Measurements from ENCODE around the gene PEPD. TPM values are rescaled to one million over a fixed set of nuclear protein-coding genes. Genes with fewer than 3 reads are reported as not detected.

The PEPD gene
- total RNA-seq, 2 donors from 2014 or later = 74.0 to 89.9 TPM

DNA sequence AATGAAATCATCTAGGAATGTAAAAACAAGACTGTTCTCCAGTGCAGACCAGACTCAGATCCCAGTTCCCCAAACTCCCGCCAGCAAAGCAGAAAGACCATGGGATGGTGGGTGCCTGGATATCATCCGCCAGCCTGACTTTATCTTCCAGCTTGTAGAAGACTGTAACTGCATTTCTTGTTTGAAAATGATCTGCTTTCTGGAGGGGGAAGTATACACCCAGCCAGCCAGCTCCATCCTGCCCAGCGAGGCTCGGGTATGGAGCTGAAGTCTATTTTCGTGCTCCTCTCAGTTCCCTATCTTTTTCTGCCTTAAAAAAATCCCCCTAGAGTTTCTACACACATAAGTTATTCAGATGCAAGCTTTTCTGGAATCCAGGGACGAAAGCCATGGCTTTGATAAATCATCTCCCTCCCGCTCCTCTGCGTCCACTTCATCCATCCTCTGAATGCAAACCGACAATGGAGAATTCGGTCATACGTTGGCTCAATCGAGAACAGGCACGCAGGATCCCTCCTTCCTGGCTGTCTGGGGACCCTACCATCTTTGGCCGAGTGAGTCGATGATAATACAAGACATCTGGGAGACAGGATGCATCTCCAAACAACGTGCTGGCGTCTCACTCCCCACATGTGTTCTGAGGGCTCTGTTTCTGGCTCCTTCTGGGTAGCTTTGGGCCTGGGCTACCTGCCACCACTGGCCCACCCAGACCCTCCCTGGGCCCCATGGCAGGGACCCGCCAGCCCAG is 116.9 kb downstream of the PEPD start:
- WGBS = 78% methylated on average over 18 of the region's 18 CpGs

DNA sequence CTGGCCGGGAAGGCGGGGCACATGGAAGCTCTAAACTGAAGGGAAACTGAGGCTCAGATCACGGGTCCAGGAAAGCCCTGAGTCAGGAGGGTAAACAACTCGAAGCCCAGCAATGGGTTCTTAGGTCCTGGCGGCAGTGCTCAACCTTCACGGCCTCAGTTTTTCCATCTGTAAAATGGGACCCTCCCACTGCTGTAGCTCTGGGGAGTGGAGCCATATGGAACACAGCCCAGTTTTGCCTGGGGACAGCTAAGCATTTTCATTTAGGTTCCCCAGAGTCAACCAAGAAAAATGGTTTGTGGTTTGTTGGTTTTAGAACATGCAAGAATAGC is 117.7 kb downstream of the PEPD start:
- WGBS = 98% methylated on average over 6 of the region's 6 CpGs
- no peak for TF ChIP-seq POLR2A (IDR thresholded peaks at IDR 0.05)
- TF ChIP-seq POLR2AphosphoS5 (IDR thresholded peaks at IDR 0.05) = no peak
- TF ChIP-seq, protein P1, sequence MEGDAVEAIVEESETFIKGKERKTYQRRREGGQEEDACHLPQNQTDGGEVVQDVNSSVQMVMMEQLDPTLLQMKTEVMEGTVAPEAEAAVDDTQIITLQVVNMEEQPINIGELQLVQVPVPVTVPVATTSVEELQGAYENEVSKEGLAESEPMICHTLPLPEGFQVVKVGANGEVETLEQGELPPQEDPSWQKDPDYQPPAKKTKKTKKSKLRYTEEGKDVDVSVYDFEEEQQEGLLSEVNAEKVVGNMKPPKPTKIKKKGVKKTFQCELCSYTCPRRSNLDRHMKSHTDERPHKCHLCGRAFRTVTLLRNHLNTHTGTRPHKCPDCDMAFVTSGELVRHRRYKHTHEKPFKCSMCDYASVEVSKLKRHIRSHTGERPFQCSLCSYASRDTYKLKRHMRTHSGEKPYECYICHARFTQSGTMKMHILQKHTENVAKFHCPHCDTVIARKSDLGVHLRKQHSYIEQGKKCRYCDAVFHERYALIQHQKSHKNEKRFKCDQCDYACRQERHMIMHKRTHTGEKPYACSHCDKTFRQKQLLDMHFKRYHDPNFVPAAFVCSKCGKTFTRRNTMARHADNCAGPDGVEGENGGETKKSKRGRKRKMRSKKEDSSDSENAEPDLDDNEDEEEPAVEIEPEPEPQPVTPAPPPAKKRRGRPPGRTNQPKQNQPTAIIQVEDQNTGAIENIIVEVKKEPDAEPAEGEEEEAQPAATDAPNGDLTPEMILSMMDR (IDR thresholded peaks at IDR 0.05) = no peak
- Histone ChIP-seq H3K27ac (no peak overlapping the region), H3K36me3 (no peaks in the 10 kb centered on the region), H3K4me1 (replicated peaks) (no peaks in the 10 kb centered on the region), H3K9me3 (no peaks in the 10 kb centered on the region), H3K27me3 (replicated peaks; ENCODE audit: insufficient read depth) (no peaks in the 10 kb centered on the region), H3K4me3 (no peak overlapping the region)
- DNase-seq (ENCODE audit: low spot score) = no peak
- intact Hi-C loops (cut with DNase I) = loop anchor here (10.0 kb wide), 1 partner anchor 259 kb away; no protein-coding TSS in a partner anchor

More for the DNA sequence above, 116.9 kb downstream of the PEPD start:
- no peak for DNase-seq (ENCODE audit: low spot score)
- no peaks in the 10 kb centered on the region for H3K36me3 ChIP-seq
- no peaks in the 10 kb centered on the region for H3K9me3 ChIP-seq
- intact Hi-C loops (cut with DNase I) = loop anchor here (10.0 kb wide), 1 partner anchor 260 kb away; no protein-coding TSS in a partner anchor
- no peaks in the 10 kb centered on the region for H3K27me3 ChIP-seq (replicated peaks; ENCODE audit: insufficient read depth)
- no peak overlapping the region for H3K27ac ChIP-seq
- H3K4me1 ChIP-seq (replicated peaks) = no peaks in the 10 kb centered on the region
- TF ChIP-seq POLR2A (IDR thresholded peaks at IDR 0.05) (no peak), POLR2AphosphoS5 (IDR thresholded peaks at IDR 0.05) (no peak)
- TF ChIP-seq, protein P1 (IDR thresholded peaks at IDR 0.05) = no peak
- no peak overlapping the region for H3K4me3 ChIP-seq

DNA sequence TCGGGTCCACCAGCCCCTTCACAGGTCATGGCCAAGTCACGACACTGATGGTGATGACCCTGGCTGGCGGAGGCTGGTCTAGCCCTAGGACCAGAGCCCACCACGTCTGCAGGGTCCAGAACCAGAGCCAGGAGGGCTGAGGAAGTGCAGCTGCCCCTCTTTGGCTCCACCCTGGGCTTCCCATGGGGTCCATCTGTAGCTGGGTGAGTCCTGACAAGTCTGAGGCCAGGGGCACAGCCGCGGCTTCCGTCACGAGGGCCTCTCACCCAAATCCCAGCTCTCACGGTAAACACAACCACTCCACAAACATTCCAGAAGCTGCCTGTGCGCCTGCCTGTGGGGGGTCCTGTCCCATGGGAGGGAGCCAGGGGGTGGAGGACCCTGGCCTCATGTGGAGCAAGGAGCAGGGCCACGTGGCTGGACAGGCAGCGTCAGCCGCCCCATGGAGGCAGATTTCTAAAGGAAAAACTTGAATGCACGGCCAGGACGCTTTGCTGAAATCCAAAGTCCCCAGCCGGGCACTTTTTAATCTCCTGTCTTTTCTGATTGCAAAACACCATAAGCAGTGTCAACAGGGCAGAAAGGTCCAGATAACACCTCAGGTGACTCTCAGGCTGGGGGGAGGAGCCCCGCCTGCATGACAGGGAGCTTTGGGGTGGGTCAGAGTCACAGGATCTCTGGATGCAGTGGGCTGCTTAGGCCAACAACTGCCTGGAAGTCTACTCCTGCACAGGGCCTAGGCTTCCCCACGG is 118.2 kb downstream of the PEPD start:
- Histone ChIP-seq H3K27ac (no peak overlapping the region), H3K36me3 (no peaks in the 10 kb centered on the region), H3K27me3 (replicated peaks; ENCODE audit: insufficient read depth) (no peaks in the 10 kb centered on the region), H3K4me1 (replicated peaks) (no peaks in the 10 kb centered on the region), H3K4me3 (no peak overlapping the region), H3K9me3 (no peaks in the 10 kb centered on the region)
- TF ChIP-seq POLR2AphosphoS5 (IDR thresholded peaks at IDR 0.05) (no peak), POLR2A (IDR thresholded peaks at IDR 0.05) (no peak)
- TF ChIP-seq, protein P1 (IDR thresholded peaks at IDR 0.05) = no peak
- WGBS = 87% methylated on average over 18 of the region's 18 CpGs
- intact Hi-C loops (cut with DNase I) = loop anchor here (10.0 kb wide), 1 partner anchor 259 kb away; no protein-coding TSS in a partner anchor
- DNase-seq (ENCODE audit: low spot score) = no peak

DNA sequence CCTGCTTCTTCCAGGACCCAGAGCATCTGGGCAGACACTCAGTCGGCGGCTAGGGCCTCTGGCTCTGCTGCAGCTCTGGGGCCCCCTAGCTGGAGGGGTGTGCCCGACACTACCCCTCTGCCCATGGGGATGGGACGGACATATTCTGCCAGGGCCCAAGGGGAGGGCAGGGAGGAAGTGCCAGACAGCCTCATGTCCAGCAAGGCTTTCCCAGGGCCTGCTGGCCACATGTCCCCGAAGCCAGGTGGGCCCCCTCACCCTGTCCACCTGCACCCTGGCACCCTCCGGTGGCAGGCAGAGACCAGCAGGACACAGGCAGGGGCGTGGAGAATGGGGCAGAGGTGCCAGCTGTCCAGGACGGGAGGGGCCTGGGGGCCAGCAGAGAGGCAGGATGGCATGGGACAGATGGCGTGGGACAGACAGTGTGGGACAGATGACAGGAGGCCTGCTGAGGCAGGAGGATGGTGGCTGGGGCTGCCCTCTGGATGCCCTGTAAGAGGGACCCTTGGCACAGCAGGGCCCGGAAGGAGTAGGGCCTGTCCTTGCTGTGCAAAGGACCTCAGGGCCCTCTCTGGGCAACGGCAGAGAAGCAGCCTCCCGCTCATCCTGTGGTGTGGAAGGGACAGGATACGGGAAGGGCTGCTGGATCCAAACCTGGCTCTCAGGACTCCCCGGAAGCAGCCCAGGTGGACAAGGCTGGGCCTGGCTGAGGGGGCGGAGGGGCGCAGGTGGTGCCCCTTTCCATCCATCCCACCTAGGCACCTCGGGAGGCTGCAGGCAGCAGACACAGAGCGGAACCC is 119.0 kb downstream of the PEPD start:
- no peaks in the 10 kb centered on the region for H3K4me1 ChIP-seq (replicated peaks)
- intact Hi-C loops (cut with DNase I) = loop anchor here (10.0 kb wide), 1 partner anchor 258 kb away; no protein-coding TSS in a partner anchor
- no peaks in the 10 kb centered on the region for H3K27me3 ChIP-seq (replicated peaks; ENCODE audit: insufficient read depth)
- H3K36me3 ChIP-seq = no peaks in the 10 kb centered on the region
- H3K9me3 ChIP-seq = no peaks in the 10 kb centered on the region
- no peak for DNase-seq (ENCODE audit: low spot score)
- no peak overlapping the region for H3K4me3 ChIP-seq
- 85% methylated on average over 16 of the region's 18 CpGs for WGBS
- TF ChIP-seq, protein P1 (IDR thresholded peaks at IDR 0.05) = peak in 2 of 4 experiments; percentile 30 to 59
- no peak for TF ChIP-seq POLR2A (IDR thresholded peaks at IDR 0.05)
- H3K27ac ChIP-seq = no peak overlapping the region
